ENCODE measurements around the gene CORO2A.

The CORO2A gene

GRCh38 chr9:98192503-98193335 is at the start of gene CORO2A:
TSS of gene CORO2A (minus strand) at chr9:98192637. CDS start at chr9:98157660, 34,977 bp downstream.
- peak; percentile 72 for DNase-seq (ENCODE audit: low read depth)
- H3K4me3 ChIP-seq (ENCODE audit: low read depth, low read length), result peak within 1 kb of the TSS; percentile 70
- peak; percentile 65 for TF ChIP-seq CTCF (conservative IDR thresholded peaks at IDR 0.05; ENCODE audit: low read depth, low read length)

GRCh38 chr9:98241357-98242300 is 49.2 kb upstream of the CORO2A start:
- no peak for DNase-seq (ENCODE audit: low read depth)
- peak; percentile 32 for TF ChIP-seq CTCF (conservative IDR thresholded peaks at IDR 0.05; ENCODE audit: low read depth, low read length)
- H3K4me3 ChIP-seq (ENCODE audit: low read depth, low read length), result no peak overlapping the region

GRCh38 chr9:98240475-98240874 is 48.0 kb upstream of the CORO2A start:
- DNase-seq (ENCODE audit: low read depth), result peak; percentile 29
- no peak overlapping the region for H3K4me3 ChIP-seq (ENCODE audit: low read depth, low read length)
- no peak for TF ChIP-seq CTCF (conservative IDR thresholded peaks at IDR 0.05; ENCODE audit: low read depth, low read length)

GRCh38 chr9:98236901-98237487 is 44.6 kb upstream of the CORO2A start:
- no peak overlapping the region for H3K4me3 ChIP-seq (ENCODE audit: low read depth, low read length)
- TF ChIP-seq CTCF (conservative IDR thresholded peaks at IDR 0.05; ENCODE audit: low read depth, low read length), result no peak
- no peak for DNase-seq (ENCODE audit: low read depth)

GRCh38 chr9:98235126-98235525 is 42.7 kb upstream of the CORO2A start:
- no peak for TF ChIP-seq CTCF (conservative IDR thresholded peaks at IDR 0.05; ENCODE audit: low read depth, low read length)
- no peak for DNase-seq (ENCODE audit: low read depth)
- no peak overlapping the region for H3K4me3 ChIP-seq (ENCODE audit: low read depth, low read length)

- peak; percentile 42 for TF ChIP-seq CTCF (conservative IDR thresholded peaks at IDR 0.05; ENCODE audit: low read depth, low read length)
- no peak for DNase-seq (ENCODE audit: low read depth)
- H3K4me3 ChIP-seq (ENCODE audit: low read depth, low read length), result no peak overlapping the region
These were observed 41.9 kb upstream of the CORO2A start for GRCh38 chr9:98234245-98234825.

All from choroid plexus epithelial cell (primary cell).